ENCODE data around the gene REPIN1. TPM values are rescaled to one million over a fixed set of nuclear protein-coding genes. Genes with fewer than 3 reads are reported as not detected.
A peak's percentile ranks its signal among the peaks of the same experiment; 100 is the strongest.

Gene REPIN1
- polyA plus RNA-seq, 1 of the 3 experiments (the other 2 are of a cell fraction) = 91.6 TPM

GRCh38 chr7:150323682-150324372 lies 44.8 kb upstream of the REPIN1 start:
- CTCF ChIA-PET = interaction anchor here (0.8 to 1.8 kb wide), 8 partner anchors 8 to 546 kb away, joined by 3 to 9 read pairs (median 4); partner anchors contain the start of gene REPIN1
- TF ChIP-seq ELF1 (IDR thresholded peaks at IDR 0.05) = no peak
- TF ChIP-seq MAX (IDR thresholded peaks at IDR 0.05; ENCODE audit: low read depth) = no peak
- TF ChIP-seq GATA2 (CRISPR knock-in tag; IDR thresholded peaks at IDR 0.05) = no peak
- TF ChIP-seq FOSL2 (IDR thresholded peaks at IDR 0.05; ENCODE audit: borderline replicate concordance, low read depth) = no peak
- no peak for TF ChIP-seq TAF1 (IDR thresholded peaks at IDR 0.05; ENCODE audit: borderline replicate concordance, low read depth, low read length)
- TF ChIP-seq RFX5 (IDR thresholded peaks at IDR 0.05; ENCODE audit: low read length) = no peak
- TF ChIP-seq REST (IDR thresholded peaks at IDR 0.05; ENCODE audit: low read depth, low read length) = no peak
- TF ChIP-seq YY1 (IDR thresholded peaks at IDR 0.05; ENCODE audit: low read depth) = no peak
- no peak for TF ChIP-seq TCF12 (IDR thresholded peaks at IDR 0.05)
- TF ChIP-seq SMC3 (IDR thresholded peaks at IDR 0.05; ENCODE audit: low read depth, low read length) = no peak
- TF ChIP-seq EZH2phosphoT487 (IDR thresholded peaks at IDR 0.05; ENCODE audit: borderline replicate concordance, low read depth) = no peak
- no peak for TF ChIP-seq IRF3 (IDR thresholded peaks at IDR 0.05; ENCODE audit: low read depth, low read length)
- no peak for TF ChIP-seq CHD2 (IDR thresholded peaks at IDR 0.05; ENCODE audit: low read length, partially characterized antibody)
- no peak for TF ChIP-seq PBX3 (IDR thresholded peaks at IDR 0.05)
- TF ChIP-seq USF1 (IDR thresholded peaks at IDR 0.05; ENCODE audit: borderline replicate concordance, low read depth) = no peak
- TF ChIP-seq MXI1 (IDR thresholded peaks at IDR 0.05; ENCODE audit: low read depth, low read length) = no peak
- 39% methylated on average over 16 of the region's 16 CpGs for WGBS (ENCODE audit: low lambda C conversion rate)
- POLR2A ChIA-PET = interaction anchor here (0.7 to 2.1 kb wide), 5 partner anchors 12 to 86 kb away, joined by 3 to 9 read pairs (median 3); partner anchors contain the start of gene REPIN1
- no peaks in the 10 kb centered on the region for H3K9me2 ChIP-seq
- H3F3A ChIP-seq (replicated peaks; ENCODE audit: insufficient read depth) = no peaks in the 10 kb centered on the region
- peak; percentile 54 for DNase-seq
- H3K27me3 ChIP-seq (ENCODE audit: insufficient read depth) = peaks cover 5% of the 10 kb centered on the region; the same call in 1 of the 2 replicates
- peak overlapping the region; percentile 78; the same call in 1 of the 2 replicates for H2AFZ ChIP-seq (ENCODE audit: low read depth)
- H3K4me3 ChIP-seq (ENCODE audit: low read depth in 2 of 2, low read length in 1 of 2) = peak overlapping the region; percentile 38 to 48
- H3K79me2 ChIP-seq (ENCODE audit: insufficient read depth) = no peaks in the 10 kb centered on the region
- no peaks in the 10 kb centered on the region for H4K20me1 ChIP-seq (ENCODE audit: insufficient read depth)
- peak overlapping the region; percentile 57; the same call in 1 of the 2 replicates for H3K4me2 ChIP-seq
- no peaks in the 10 kb centered on the region for H3K36me3 ChIP-seq (replicated peaks in 1 of 2; ENCODE audit: control insufficient read depth in 1 of 2, insufficient read depth in 2 of 2, low read length in 1 of 2)
- peaks cover 0 to 7% of the 10 kb centered on the region in 2 experiments; a peak in 1 of 4 replicates for H3K4me1 ChIP-seq (ENCODE audit: control insufficient read depth in 1 of 2, insufficient read depth in 2 of 2, low read depth in 1 of 2, low read length in 1 of 2)
- H3K9ac ChIP-seq = no peak overlapping the region
- peak overlapping the region in 1 of 2 experiments; percentile 58; a peak in 1 of 4 replicates for H3K27ac ChIP-seq (ENCODE audit: low read depth in 2 of 2, low read length in 1 of 2)
- H3K9me3 ChIP-seq = no peaks in the 10 kb centered on the region
